OCI-LY1 (cell line): ENCODE measurements around the gene ZNF41.

ENCODE experiments used
- H2AFZ ChIP-seq: fragments of 200-600 bp; sonication (generic), shearing (Covaris generic); 2 replicates; pipeline ENCODE4 v1.6.0; 2014; ENCODE audit warnings: antibody characterized with exemption, mild to moderate bottlenecking, low read length
- H3F3A ChIP-seq: fragments of 200-600 bp; sonication (generic), shearing (Covaris generic); 2 replicates; pipeline ENCODE4 v1.6.0; 2014; ENCODE audit warnings: mild to moderate bottlenecking, antibody characterized with exemption, low read length, moderate library complexity; ENCODE audit not compliant: insufficient read depth
- H3K27ac ChIP-seq: fragments of 200-600 bp; sonication (generic); 2 replicates; pipeline ENCODE4 v1.5.1; 2014; ENCODE audit warnings: low read length, mixed run types, mild to moderate bottlenecking, low read depth; ENCODE audit not compliant: poor library complexity, severe bottlenecking
- H3K27me3 ChIP-seq: fragments of 200-600 bp; sonication (generic); 2 replicates; pipeline ENCODE4 v1.6.0; 2014; ENCODE audit warnings: antibody characterized with exemption, mild to moderate bottlenecking, low read length, moderate library complexity; ENCODE audit not compliant: insufficient read depth
- H3K36me3 ChIP-seq: fragments of 200-600 bp; sonication (generic); 2 replicates; pipeline ENCODE4 v1.6.1; 2014; ENCODE audit warnings: mild to moderate bottlenecking, antibody characterized with exemption, low read length, moderate library complexity, mixed read lengths; ENCODE audit not compliant: insufficient read depth
- H3K4me1 ChIP-seq: fragments of 200-600 bp; sonication (generic); 2 replicates; pipeline ENCODE4 v1.5.1; 2014; ENCODE audit warnings: mild to moderate bottlenecking, low read length, moderate library complexity; ENCODE audit not compliant: insufficient read depth, severe bottlenecking
- H3K4me2 ChIP-seq: fragments of 200-600 bp; sonication (generic), shearing (Covaris generic); 2 replicates; pipeline ENCODE4 v1.6.1; 2014; ENCODE audit warnings: low read length
- H3K4me3 ChIP-seq: fragments of 200-600 bp; sonication (generic); 2 replicates; pipeline ENCODE4 v1.5.1; 2014; ENCODE audit warnings: low read length, low read depth, mild to moderate bottlenecking, mixed read lengths; ENCODE audit not compliant: poor library complexity, severe bottlenecking
- H3K79me2 ChIP-seq: fragments of 200-600 bp; shearing (Covaris generic); 2 replicates; pipeline ENCODE4 v1.6.1; 2016; ENCODE audit warnings: mixed run types, low read length, mixed read lengths; ENCODE audit not compliant: insufficient read depth
- H3K9ac ChIP-seq: fragments of 200-600 bp; sonication (generic), shearing (Covaris generic); 2 replicates; pipeline ENCODE4 v1.6.1; 2014; ENCODE audit warnings: mild to moderate bottlenecking, low read length, mixed read lengths
- H3K9me2 ChIP-seq: fragments of 200-600 bp; sonication (generic), shearing (Covaris generic); 2 replicates; pipeline ENCODE4 v1.6.1; 2014; ENCODE audit warnings: low read depth, mild to moderate bottlenecking, low read length, mixed read lengths
- H3K9me3 ChIP-seq: fragments of 200-600 bp; shearing (Covaris generic); 2 replicates; pipeline ENCODE4 v1.6.1; 2014; ENCODE audit warnings: low read length, mixed read lengths
- H4K20me1 ChIP-seq: fragments of 200-600 bp; sonication (generic), shearing (Covaris generic); 2 replicates; pipeline ENCODE4 v1.6.0; 2016; ENCODE audit warnings: mild to moderate bottlenecking, low read length; ENCODE audit not compliant: insufficient read depth
- CTCF ChIP-seq: fragments of 200-600 bp; sonication (generic), shearing (Covaris generic); IDR thresholded peaks from 2 replicates; pipeline ENCODE4 v1.5.1; 2017; ENCODE audit warnings: mild to moderate bottlenecking, antibody characterized with exemption, low read length, moderate library complexity, mixed read lengths
- EZH2 ChIP-seq: fragments of 200-600 bp; sonication (generic), shearing (Covaris generic); IDR thresholded peaks from 2 replicates; pipeline ENCODE4 v1.8.0; 2017; ENCODE audit warnings: borderline replicate concordance, mixed run types, mild to moderate bottlenecking, antibody characterized with exemption, low read length, moderate library complexity, mixed read lengths

The ZNF41 gene

GRCh38 chrX:47523713-47524166 is 40.7 kb upstream of the ZNF41 start:
- Histone ChIP-seq H3K4me3 (peak overlapping the region; percentile 69), H2AFZ (peak overlapping the region; percentile 83)
- no peak for TF ChIP-seq CTCF

GRCh38 chrX:47523297-47523696 is 40.3 kb upstream of the ZNF41 start:
- no peaks in the 10 kb centered on the region for H3K27me3 ChIP-seq
- peak overlapping the region; percentile 90 for H3K4me2 ChIP-seq
- H3K4me1 ChIP-seq, result peaks cover 5% of the 10 kb centered on the region
- H3K9me2 ChIP-seq, result no peaks in the 10 kb centered on the region
- H4K20me1 ChIP-seq, result no peaks in the 10 kb centered on the region
- H3K9ac ChIP-seq, result peak overlapping the region; percentile 72
- TF ChIP-seq EZH2, result no peak
- peak; percentile 61 for TF ChIP-seq CTCF
- H3K9me3 ChIP-seq, result no peaks in the 10 kb centered on the region
- H3F3A ChIP-seq, result no peaks in the 10 kb centered on the region
- H3K27ac ChIP-seq, result no peak overlapping the region
- peak overlapping the region; percentile 83; the same call in 1 of the 2 replicates for H2AFZ ChIP-seq
- H3K36me3 ChIP-seq, result no peaks in the 10 kb centered on the region
- no peaks in the 10 kb centered on the region for H3K79me2 ChIP-seq
- peak overlapping the region; percentile 69 for H3K4me3 ChIP-seq

More at GRCh38 chrX:47523713-47524166, 40.7 kb upstream of the ZNF41 start:
- Histone ChIP-seq H3K9me2 (no peaks in the 10 kb centered on the region), H3K27ac (no peak overlapping the region), H3K9me3 (no peaks in the 10 kb centered on the region), H3K4me1 (peaks cover 5% of the 10 kb centered on the region), H3F3A (no peaks in the 10 kb centered on the region), H3K79me2 (no peaks in the 10 kb centered on the region), H3K36me3 (no peaks in the 10 kb centered on the region), H3K9ac (peak overlapping the region; percentile 72), H3K27me3 (no peaks in the 10 kb centered on the region), H3K4me2 (peak overlapping the region; percentile 90), H4K20me1 (no peaks in the 10 kb centered on the region)

GRCh38 chrX:47518144-47518543 is 35.1 kb upstream of the ZNF41 start:
- Histone ChIP-seq H3K9me2 (no peaks in the 10 kb centered on the region), H3K4me3 (no peak overlapping the region), H3K9me3 (no peaks in the 10 kb centered on the region), H3K27ac (no peak overlapping the region), H3K4me2 (no peak overlapping the region), H2AFZ (peak overlapping the region; percentile 70; the same call in 1 of the 2 replicates), H3K4me1 (peaks cover 10% of the 10 kb centered on the region), H3K9ac (no peak overlapping the region), H3K36me3 (no peaks in the 10 kb centered on the region), H3F3A (no peaks in the 10 kb centered on the region), H4K20me1 (no peaks in the 10 kb centered on the region), H3K79me2 (no peaks in the 10 kb centered on the region), H3K27me3 (no peaks in the 10 kb centered on the region)
- no peak for TF ChIP-seq CTCF
- TF ChIP-seq EZH2, result no peak
